Transverse colon (tissue), 4 donors: Measurements from ENCODE around the gene SDHB. TPM values are rescaled to one million over a fixed set of nuclear protein-coding genes. Genes with fewer than 3 reads are reported as not detected.

Source experiments
- DNase-seq: peaks from one replicate; pipeline ENCODE4 v3.0.0-alpha.2; 2019
- H3K27ac ChIP-seq, 4 donors: fragments of 200-600 bp; sonication (generic); 2 replicates each; pipeline ENCODE4 v1.5.1; 2016 to 2018; ENCODE audit warnings: inconsistent platforms in 4 of 4
- H3K27me3 ChIP-seq: fragments of 200-600 bp; sonication (generic); 2 replicates; pipeline ENCODE4 v1.5.1; 2017; ENCODE audit warnings: inconsistent platforms
- H3K36me3 ChIP-seq, 4 donors: fragments of 200-600 bp; sonication (generic); 2 replicates each; pipeline ENCODE4 v1.5.1; 2017 to 2019; ENCODE audit warnings: inconsistent platforms in 4 of 4
- H3K4me1 ChIP-seq, 4 donors: fragments of 200-600 bp; sonication (generic); 2 replicates each; pipeline ENCODE4 v1.5.1; 2017 to 2020; ENCODE audit warnings: inconsistent platforms in 4 of 4
- H3K4me3 ChIP-seq, 4 donors: fragments of 200-600 bp; sonication (generic); 1 replicate in 1 of 4; 2 replicates in 3 of 4; pipeline versions ENCODE4 v1.5.1 to v1.6.1; 2017 to 2019; ENCODE audit warnings: inconsistent platforms in 4 of 4
- H3K9me3 ChIP-seq, 2 donors: fragments of 200-600 bp; sonication (generic); 2 replicates each; pipeline ENCODE4 v1.5.1; 2017 to 2019; ENCODE audit warnings: inconsistent platforms in 2 of 2
- EP300 ChIP-seq: sonication (generic); formaldehyde crosslinking; IDR thresholded peaks from one replicate; pipeline ENCODE4 v1.6.1; 2017; ENCODE audit warnings: antibody characterized with exemption, low read depth
- POLR2A ChIP-seq: fragments of 450-650 bp; IDR thresholded peaks from one replicate; pipeline ENCODE4 v1.6.1; 2016; ENCODE audit warnings: antibody characterized with exemption, mild to moderate bottlenecking, moderate library complexity
- POLR2AphosphoS5 ChIP-seq, 3 donors: sonication (generic); formaldehyde crosslinking; IDR thresholded peaks; one replicate each; pipeline ENCODE4 v1.6.1; 2016; ENCODE audit warnings: antibody characterized with exemption in 3 of 3
- WGBS, 2 donors: methylation state at CpG; one replicate each; pipeline ENCODE4 v1.1.5; 2018; ENCODE audit warnings: low coverage in 1 of 2; 5-methylcytosine and 5-hydroxymethylcytosine counted together
- in situ Hi-C, 4 donors: fragments of 200-750 bp; cut with MboI; loops; one replicate each; pipeline versions ENCODE4 v1.15.0 to v1.15.1; 2017; ENCODE audit warnings: low sequenced_read_pairs in 3 of 4, low pct_ligation_motif_present in 1 of 4, low pct_unique_long_range_greater_than_20kb in 1 of 4
- intact Hi-C: fragments of 100-400 bp; cut with DNase I; formaldehyde crosslinking; loops from one replicate; pipeline ENCODE4 v1.15.1; 2023; ENCODE audit warnings: low total_unique reads
- total RNA-seq, 4 donors: library from RNA; depleted of rRNA; stranded (reverse); fragments of >200 nt; gene quantifications; one replicate each; pipeline ENCODE4 v1.1.0, GENCODE V29; 2016
- TF ChIP-seq, protein P1 (sequence below), 5 experiments: fragments of 200-600 bp in 3 of 5; fragments of 450-650 bp in 2 of 5; sonication (generic) in 3 of 5; IDR thresholded peaks; 1 replicate in 2 of 5; 2 replicates in 3 of 5; pipeline ENCODE4 v1.5.1; 2016 to 2017; ENCODE audit warnings: antibody characterized with exemption in 5 of 5, inconsistent platforms in 3 of 5, mild to moderate bottlenecking in 2 of 5, moderate library complexity in 1 of 5

Gene SDHB
- total RNA-seq, 4 donors from 2014 or later = 98.7 to 266 (median 153) TPM

DNA sequence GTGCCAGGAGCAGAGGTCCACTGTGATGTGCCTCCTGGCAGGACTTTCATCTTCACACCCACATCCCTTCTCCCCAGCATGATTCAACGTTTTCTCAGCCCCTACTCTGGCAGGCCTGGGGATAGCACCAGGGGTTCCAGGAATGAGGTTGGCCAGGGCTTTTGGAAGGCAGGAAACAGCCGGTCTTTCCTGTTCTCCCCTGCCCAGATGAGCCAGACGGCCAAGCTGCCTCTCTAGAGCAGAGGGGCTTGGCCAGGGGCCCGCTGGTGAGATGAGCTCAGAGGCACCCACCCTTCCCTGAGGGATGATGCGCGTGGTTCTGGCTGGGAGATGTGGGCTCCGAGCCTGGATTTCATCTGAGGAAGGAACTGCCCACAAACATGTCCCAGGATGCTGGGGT lies 69.1 kb downstream of the SDHB start:
- TF ChIP-seq, protein P1, sequence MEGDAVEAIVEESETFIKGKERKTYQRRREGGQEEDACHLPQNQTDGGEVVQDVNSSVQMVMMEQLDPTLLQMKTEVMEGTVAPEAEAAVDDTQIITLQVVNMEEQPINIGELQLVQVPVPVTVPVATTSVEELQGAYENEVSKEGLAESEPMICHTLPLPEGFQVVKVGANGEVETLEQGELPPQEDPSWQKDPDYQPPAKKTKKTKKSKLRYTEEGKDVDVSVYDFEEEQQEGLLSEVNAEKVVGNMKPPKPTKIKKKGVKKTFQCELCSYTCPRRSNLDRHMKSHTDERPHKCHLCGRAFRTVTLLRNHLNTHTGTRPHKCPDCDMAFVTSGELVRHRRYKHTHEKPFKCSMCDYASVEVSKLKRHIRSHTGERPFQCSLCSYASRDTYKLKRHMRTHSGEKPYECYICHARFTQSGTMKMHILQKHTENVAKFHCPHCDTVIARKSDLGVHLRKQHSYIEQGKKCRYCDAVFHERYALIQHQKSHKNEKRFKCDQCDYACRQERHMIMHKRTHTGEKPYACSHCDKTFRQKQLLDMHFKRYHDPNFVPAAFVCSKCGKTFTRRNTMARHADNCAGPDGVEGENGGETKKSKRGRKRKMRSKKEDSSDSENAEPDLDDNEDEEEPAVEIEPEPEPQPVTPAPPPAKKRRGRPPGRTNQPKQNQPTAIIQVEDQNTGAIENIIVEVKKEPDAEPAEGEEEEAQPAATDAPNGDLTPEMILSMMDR (IDR thresholded peaks at IDR 0.05) = no peak
- no peak for TF ChIP-seq EP300
- TF ChIP-seq POLR2AphosphoS5 (IDR thresholded peaks at IDR 0.05) = no peak
- no peak for TF ChIP-seq POLR2A
- Histone ChIP-seq H3K27me3 (peaks cover 25% of the 10 kb centered on the region), H3K4me3 (no peak overlapping the region), H3K9me3 (no peaks in the 10 kb centered on the region), H3K36me3 (no peaks in the 10 kb centered on the region), H3K27ac (peak overlapping the region in 1 of 4 donors; percentile 29), H3K4me1 (peaks cover 0 to 11% (median 5%) of the 10 kb centered on the region in 4 donors)
- 54% methylated on average over 7 of the region's 7 CpGs; no CpG with 5 or more reads in 1 of the 2 donors for WGBS, 2 donors
- DNase-seq = peak; percentile 26
- in situ Hi-C loops = no loop called here
- intact Hi-C loops = no loop called here

DNA sequence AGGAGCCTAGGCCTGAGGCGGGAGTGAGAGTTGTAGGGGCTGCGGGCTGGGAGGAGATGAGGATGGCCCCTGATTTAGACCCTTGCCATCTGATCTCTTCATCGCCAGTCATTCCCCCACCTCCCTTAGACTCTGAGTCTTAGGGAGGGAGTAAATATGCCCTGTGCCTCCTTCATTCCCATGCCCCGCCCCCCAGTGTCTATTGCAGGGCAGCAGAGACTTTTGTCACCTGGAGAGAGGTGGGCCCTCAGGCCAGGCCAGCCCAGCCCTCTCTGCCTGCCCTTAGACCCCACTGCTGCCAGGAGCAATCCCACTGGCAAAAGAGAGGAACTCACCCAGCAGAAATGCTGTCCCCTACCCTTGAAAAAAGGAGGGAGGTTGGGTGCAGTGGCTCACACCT lies 70.2 kb downstream of the SDHB start:
- WGBS, 2 donors = 86% methylated on average over 4 of the region's 4 CpGs; no CpG with 5 or more reads in 1 of the 2 donors
- TF ChIP-seq POLR2AphosphoS5 (IDR thresholded peaks at IDR 0.05) = no peak
- TF ChIP-seq, protein P1 (IDR thresholded peaks at IDR 0.05) = no peak
- TF ChIP-seq POLR2A = no peak
- TF ChIP-seq EP300 = no peak
- no peak for DNase-seq

DNA sequence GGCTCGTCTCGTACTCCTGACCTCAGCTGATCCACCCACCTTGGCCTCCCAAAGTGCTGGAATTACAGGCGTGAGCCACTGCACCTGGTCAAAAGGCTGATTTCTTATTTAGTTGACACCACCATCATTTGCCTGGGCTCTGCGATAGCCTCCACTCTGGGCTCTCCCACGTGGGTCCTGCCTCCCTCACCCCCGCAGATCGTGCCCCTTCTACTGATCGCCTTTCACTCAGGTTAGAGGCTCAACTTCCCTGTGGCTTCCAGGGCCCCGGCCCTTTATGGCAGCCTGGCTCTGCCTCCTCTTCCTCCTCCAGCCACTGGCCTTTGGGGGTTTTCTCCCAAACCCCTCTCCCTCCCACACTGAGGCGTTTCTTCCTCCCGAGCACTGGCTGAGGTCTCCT lies 70.9 kb downstream of the SDHB start:
- no peaks in the 10 kb centered on the region for H3K36me3 ChIP-seq
- no peak for TF ChIP-seq EP300
- no peak for TF ChIP-seq POLR2AphosphoS5 (IDR thresholded peaks at IDR 0.05)
- no peak for TF ChIP-seq POLR2A
- TF ChIP-seq, protein P1 (IDR thresholded peaks at IDR 0.05) = no peak
- no peak overlapping the region for H3K27ac ChIP-seq
- WGBS, 2 donors = 76 to 82% methylated on average over 4 to 11 of the region's 11 CpGs
- in situ Hi-C loops = no loop called here
- DNase-seq = no peak
- no peak overlapping the region for H3K4me3 ChIP-seq
- H3K4me1 ChIP-seq = peaks cover 3 to 29% (median 14%) of the 10 kb centered on the region in 4 donors
- no peaks in the 10 kb centered on the region for H3K9me3 ChIP-seq
- intact Hi-C loops = no loop called here
- peaks cover 34% of the 10 kb centered on the region for H3K27me3 ChIP-seq

More for the DNA sequence above, 70.2 kb downstream of the SDHB start:
- H3K4me3 ChIP-seq = no peak overlapping the region
- in situ Hi-C loops (no loop called here), intact Hi-C loops (no loop called here)
- H3K9me3 ChIP-seq = no peaks in the 10 kb centered on the region
- H3K27me3 ChIP-seq = peaks cover 34% of the 10 kb centered on the region
- H3K27ac ChIP-seq = no peak overlapping the region
- peaks cover 0 to 22% (median 7%) of the 10 kb centered on the region in 4 donors for H3K4me1 ChIP-seq
- H3K36me3 ChIP-seq = no peaks in the 10 kb centered on the region

DNA sequence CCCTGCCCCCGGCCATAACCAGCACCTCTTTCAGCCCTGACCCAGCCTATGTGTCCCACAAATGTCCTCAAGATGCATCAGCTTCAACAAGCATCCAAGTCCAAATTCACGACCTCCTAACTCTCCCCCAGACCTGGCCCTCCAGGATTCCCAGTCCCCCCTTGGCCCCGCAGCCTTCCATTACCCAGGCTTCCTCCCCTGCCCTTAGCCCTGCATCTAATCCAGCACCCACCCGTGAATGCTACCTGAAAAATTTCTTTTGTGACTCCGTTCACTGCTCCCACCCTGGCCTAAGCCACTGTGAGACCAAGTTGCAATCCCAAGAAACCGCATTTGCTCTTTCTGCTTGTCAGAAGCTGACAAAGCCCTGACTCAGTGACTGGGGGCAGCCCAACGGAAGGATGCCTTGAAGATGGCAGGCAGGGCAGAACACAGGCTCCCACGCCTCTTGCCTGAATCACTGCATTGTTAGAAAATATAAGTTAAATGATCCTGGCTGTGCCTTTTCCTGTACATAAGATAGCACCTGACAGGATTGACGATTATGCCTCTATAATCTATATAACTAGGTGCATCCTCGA lies 72.5 kb downstream of the SDHB start:
- H3K36me3 ChIP-seq = no peaks in the 10 kb centered on the region
- TF ChIP-seq POLR2AphosphoS5 (IDR thresholded peaks at IDR 0.05) (no peak), POLR2A (no peak), EP300 (no peak)
- TF ChIP-seq, protein P1 (IDR thresholded peaks at IDR 0.05) = no peak
- peaks cover 3 to 32% (median 15%) of the 10 kb centered on the region in 4 donors for H3K4me1 ChIP-seq
- H3K27me3 ChIP-seq = peaks cover 34% of the 10 kb centered on the region
- H3K4me3 ChIP-seq = no peak overlapping the region
- intact Hi-C loops = no loop called here
- WGBS, 2 donors = 80 to 85% methylated on average over 8 to 10 of the region's 10 CpGs
- in situ Hi-C loops = no loop called here
- no peak overlapping the region for H3K27ac ChIP-seq
- no peaks in the 10 kb centered on the region for H3K9me3 ChIP-seq
- DNase-seq = no peak
